Upper lobe of left lung (tissue), 6 donors: Measurements from ENCODE around the gene SH3RF1. TPM values are rescaled to one million over a fixed set of nuclear protein-coding genes. Genes with fewer than 3 reads are reported as not detected.

Source experiments
- ATAC-seq, 2 donors: fragments of 200-7000 bp; cut with Tn5 transposase; one replicate each; pipeline ENCODE4 v1.9.1; 2022; ENCODE audit warnings: mild to moderate bottlenecking in 2 of 2, moderate library complexity in 2 of 2; ENCODE audit not compliant: low FRiP score in 2 of 2
- DNase-seq, 2 donors: peaks; one replicate each; pipeline ENCODE4 v3.0.0-alpha.2; 2019 to 2020
- H3K27ac ChIP-seq, 4 donors: fragments of 200-600 bp; sonication (generic); one replicate each; pipeline ENCODE4 v1.5.1; 2016 to 2019
- H3K27me3 ChIP-seq, 4 donors: fragments of 200-600 bp; sonication (generic); one replicate each; pipeline ENCODE4 v1.5.1; 2017 to 2019
- H3K36me3 ChIP-seq, 4 donors: fragments of 200-600 bp; sonication (generic); one replicate each; pipeline ENCODE4 v1.5.1; 2016 to 2019
- H3K4me1 ChIP-seq, 4 donors: fragments of 200-600 bp; sonication (generic); one replicate each; pipeline ENCODE4 v1.5.1; 2018 to 2019
- H3K4me3 ChIP-seq, 4 donors: fragments of 200-600 bp; sonication (generic); one replicate each; pipeline ENCODE4 v1.5.1; 2017 to 2019; ENCODE audit warnings: mild to moderate bottlenecking in 2 of 4, moderate library complexity in 1 of 4
- H3K9me3 ChIP-seq, 4 donors: fragments of 200-600 bp; sonication (generic); one replicate each; pipeline ENCODE4 v1.5.1; 2018 to 2019
- CTCF ChIP-seq, 6 experiments: fragments of 450-650 bp in 4 of 6; fragments of 200-600 bp in 2 of 6; sonication (generic) in 2 of 6; IDR thresholded peaks; one replicate each; pipeline ENCODE4 v1.5.1; 2016 to 2019; ENCODE audit warnings: antibody characterized with exemption in 6 of 6
- EP300 ChIP-seq, 4 donors: sonication (generic); formaldehyde crosslinking; IDR thresholded peaks; one replicate each; pipeline ENCODE4 v1.5.1; 2017; ENCODE audit warnings: antibody characterized with exemption in 4 of 4, control low read depth in 2 of 4
- POLR2A ChIP-seq, 4 donors: fragments of 450-650 bp; IDR thresholded peaks; one replicate each; pipeline ENCODE4 v1.5.1; 2016 to 2017; ENCODE audit warnings: antibody characterized with exemption in 4 of 4, mild to moderate bottlenecking in 2 of 4
- POLR2AphosphoS5 ChIP-seq, 2 donors: sonication (generic); formaldehyde crosslinking; IDR thresholded peaks; one replicate each; pipeline ENCODE4 v1.5.1; 2017; ENCODE audit warnings: antibody characterized with exemption in 2 of 2
- WGBS, 2 donors: methylation state at CpG; one replicate each; pipeline ENCODE4 v1.1.5; 2017 to 2018; 5-methylcytosine and 5-hydroxymethylcytosine counted together
- total RNA-seq, 6 donors: library from RNA; depleted of rRNA in 4 of 6; stranded (reverse); fragments of >200 nt in 4 of 6; gene quantifications; one replicate each; pipeline versions ENCODE4 v1.1.0 to v1.2.1, GENCODE V29; 2016 to 2021
- donor health status: DM: no; HTN: no; CAD: no; lungs with moderate emphysema.
- donor health status: DM: no; HTN: yes; CAD: no; lungs with severe emphysema.

SH3RF1 gene
- total RNA-seq, 6 donors from 2014 or later: 27.1 to 38.7 (median 34.3) TPM

GRCh38 chr4:169259271-169259670 lies 11.5 kb downstream of the SH3RF1 start:
- peaks cover 59 to 78% (median 76%) of the 10 kb centered on the region in 4 donors for H3K4me1 ChIP-seq
- H3K36me3 ChIP-seq: no peaks in the 10 kb centered on the region
- no peaks in the 10 kb centered on the region for H3K27me3 ChIP-seq
- ATAC-seq (no peak), DNase-seq (no peak)
- H3K9me3 ChIP-seq: no peaks in the 10 kb centered on the region
- no peak for TF ChIP-seq EP300 (IDR thresholded peaks at IDR 0.05)
- no peak for TF ChIP-seq POLR2A (IDR thresholded peaks at IDR 0.05)
- no peak for TF ChIP-seq POLR2AphosphoS5 (IDR thresholded peaks at IDR 0.05)
- no peak for TF ChIP-seq CTCF (IDR thresholded peaks at IDR 0.05)
- no peak overlapping the region for H3K4me3 ChIP-seq
- no peak overlapping the region for H3K27ac ChIP-seq
- 88 to 91% methylated on average over 6 of the region's 6 CpGs for WGBS, 2 donors

- Histone ChIP-seq H3K4me1 (peaks cover 50 to 78% (median 75%) of the 10 kb centered on the region in 4 donors), H3K9me3 (no peaks in the 10 kb centered on the region), H3K27me3 (no peaks in the 10 kb centered on the region), H3K36me3 (no peaks in the 10 kb centered on the region), H3K27ac (peak overlapping the region in 1 of 4 donors; percentile 18), H3K4me3 (no peak overlapping the region)
- 55 to 72% methylated on average over 1 of the region's 1 CpG for WGBS, 2 donors
- no peak for TF ChIP-seq EP300 (IDR thresholded peaks at IDR 0.05)
- no peak for TF ChIP-seq POLR2AphosphoS5 (IDR thresholded peaks at IDR 0.05)
- TF ChIP-seq POLR2A (IDR thresholded peaks at IDR 0.05): no peak
- DNase-seq (no peak), ATAC-seq (no peak)
Observed at GRCh38 chr4:169258141-169258540, 12.6 kb downstream of the SH3RF1 start.

GRCh38 chr4:169256856-169257761 lies 13.6 kb downstream of the SH3RF1 start:
- WGBS, 2 donors: 56 to 59% methylated on average over 4 of the region's 4 CpGs
- no peak for ATAC-seq
- DNase-seq: no peak
- Histone ChIP-seq H3K27ac (peak overlapping the region in 1 of 4 donors; percentile 31), H3K4me1 (peaks cover 59 to 88% (median 80%) of the 10 kb centered on the region in 4 donors), H3K36me3 (no peaks in the 10 kb centered on the region), H3K27me3 (no peaks in the 10 kb centered on the region), H3K9me3 (no peaks in the 10 kb centered on the region), H3K4me3 (no peak overlapping the region)
- no peak for TF ChIP-seq POLR2A (IDR thresholded peaks at IDR 0.05)
- TF ChIP-seq POLR2AphosphoS5 (IDR thresholded peaks at IDR 0.05): no peak
- TF ChIP-seq EP300 (IDR thresholded peaks at IDR 0.05): no peak
- TF ChIP-seq CTCF (IDR thresholded peaks at IDR 0.05): no peak

- peaks cover 62 to 92% (median 83%) of the 10 kb centered on the region in 4 donors for H3K4me1 ChIP-seq
- no peak for ATAC-seq
- WGBS, 2 donors: 80 to 83% methylated on average over 3 of the region's 3 CpGs
Observed at GRCh38 chr4:169256101-169256612, 14.6 kb downstream of the SH3RF1 start.

More at GRCh38 chr4:169256101-169256612, 14.6 kb downstream of the SH3RF1 start:
- no peaks in the 10 kb centered on the region for H3K27me3 ChIP-seq
- H3K36me3 ChIP-seq: no peaks in the 10 kb centered on the region
- no peak for DNase-seq
- TF ChIP-seq EP300 (IDR thresholded peaks at IDR 0.05) (no peak), CTCF (IDR thresholded peaks at IDR 0.05) (no peak), POLR2AphosphoS5 (IDR thresholded peaks at IDR 0.05) (no peak), POLR2A (IDR thresholded peaks at IDR 0.05) (no peak)
- H3K9me3 ChIP-seq: no peaks in the 10 kb centered on the region
- no peak overlapping the region for H3K4me3 ChIP-seq
- no peak overlapping the region for H3K27ac ChIP-seq
